WTC11 (cell line): ENCODE results near the gene LRATD1. TPM values are rescaled to one million over a fixed set of nuclear protein-coding genes. Genes with fewer than 3 reads are reported as not detected.

ENCODE experiments used
- ATAC-seq: fragments of 200-7000 bp; cut with Tn5 transposase; 2 replicates; pipeline ENCODE4 v1.10.0; 2021; ENCODE audit warnings: mild to moderate bottlenecking, moderate library complexity
- CTCF ChIA-PET: fragments of 300-600 bp; sonication (Branson Sonifier 250); formaldehyde crosslinking; loops from one replicate; lab custom pipeline; 2021; ENCODE audit warnings: antibody characterized with exemption; lab: Charles Lee
- POLR2A ChIA-PET: fragments of 350-600 bp; sonication (Branson Sonifier 250); formaldehyde crosslinking; loops from one replicate; lab custom pipeline; 2021; ENCODE audit warnings: antibody characterized with exemption; lab: Charles Lee
- DNase-seq: peaks from one replicate; pipeline ENCODE4 v3.0.0; 2021; ENCODE audit warnings: low spot score
- H3K27ac Mint-ChIP-seq: 2 replicates; pipeline ENCODE4 v1.8.0; 2021; ENCODE audit warnings: mixed read lengths
- H3K27me3 Mint-ChIP-seq: 2 replicates; pipeline ENCODE4 v1.8.0; 2021; ENCODE audit warnings: low read depth, mild to moderate bottlenecking, moderate library complexity, mixed read lengths
- H3K36me3 Mint-ChIP-seq: 2 replicates; pipeline ENCODE4 v1.8.0; 2021; ENCODE audit warnings: mixed read lengths
- H3K4me1 Mint-ChIP-seq: 2 replicates; pipeline ENCODE4 v1.8.0; 2022; ENCODE audit warnings: mixed read lengths
- H3K4me3 Mint-ChIP-seq: 2 replicates; pipeline ENCODE4 v1.8.0; 2021; ENCODE audit warnings: mild to moderate bottlenecking, moderate library complexity, mixed read lengths
- H3K9me3 Mint-ChIP-seq: 2 replicates; pipeline ENCODE4 v1.8.0; 2021; ENCODE audit warnings: mixed read lengths
- AFF4 ChIP-seq: sonication (generic); formaldehyde crosslinking; IDR thresholded peaks from 2 replicates; pipeline ENCODE4 v1.8.1; 2023; ENCODE audit warnings: mild to moderate bottlenecking, missing genetic modification reagents, borderline replicate concordance
- AR ChIP-seq: fragments of 250-450 bp; sonication (Bioruptor Pico); IDR thresholded peaks from 2 replicates; pipeline ENCODE4 v1.9.0; 2021; ENCODE audit warnings: mild to moderate bottlenecking
- ELF4 ChIP-seq: sonication (generic); formaldehyde crosslinking; IDR thresholded peaks from 2 replicates; pipeline ENCODE4 v1.8.1; 2022; ENCODE audit warnings: low read depth, mild to moderate bottlenecking, moderate library complexity, missing genetic modification reagents
- GTF2I ChIP-seq: fragments of 250-450 bp; sonication (Bioruptor Pico); conservative IDR thresholded peaks from 2 replicates; pipeline ENCODE4 v1.4.0; 2021; ENCODE audit warnings: mild to moderate bottlenecking
- KAT7 ChIP-seq: sonication (generic); formaldehyde crosslinking; IDR thresholded peaks from 2 replicates; pipeline ENCODE4 v1.8.1; 2023; ENCODE audit warnings: missing genetic modification reagents, mild to moderate bottlenecking, borderline replicate concordance
- MAX ChIP-seq: sonication (generic); formaldehyde crosslinking; IDR thresholded peaks from 2 replicates; pipeline ENCODE4 v1.8.0; 2022; ENCODE audit warnings: mild to moderate bottlenecking, missing genetic modification reagents
- MLX ChIP-seq: sonication (generic); formaldehyde crosslinking; IDR thresholded peaks from 2 replicates; pipeline ENCODE4 v1.8.1; 2023; ENCODE audit warnings: mild to moderate bottlenecking, missing genetic modification reagents, moderate library complexity
- MYBL2 ChIP-seq: sonication (generic); formaldehyde crosslinking; IDR thresholded peaks from 2 replicates; pipeline ENCODE4 v1.8.1; 2023; ENCODE audit warnings: mild to moderate bottlenecking, moderate library complexity, missing genetic modification reagents
- NFE2L1 ChIP-seq: sonication (generic); formaldehyde crosslinking; IDR thresholded peaks from 2 replicates; pipeline ENCODE4 v1.8.1; 2023; ENCODE audit warnings: missing genetic modification reagents
- NR1H2 ChIP-seq: sonication (generic); formaldehyde crosslinking; IDR thresholded peaks from 2 replicates; pipeline ENCODE4 v1.9.0; 2021; ENCODE audit warnings: mild to moderate bottlenecking, moderate library complexity, missing genetic modification reagents
- PRDM15 ChIP-seq: sonication (generic); formaldehyde crosslinking; IDR thresholded peaks from 2 replicates; pipeline ENCODE4 v1.8.0; 2022; ENCODE audit warnings: missing genetic modification reagents
- SMAD4 ChIP-seq: sonication (generic); formaldehyde crosslinking; IDR thresholded peaks from 2 replicates; pipeline ENCODE4 v1.8.0; 2022; ENCODE audit warnings: mild to moderate bottlenecking, missing genetic modification reagents
- ZNF219 ChIP-seq: sonication (generic); formaldehyde crosslinking; IDR thresholded peaks from 2 replicates; pipeline ENCODE4 v1.8.0; 2023; ENCODE audit warnings: missing genetic modification reagents, mild to moderate bottlenecking, borderline replicate concordance
- ZNF425 ChIP-seq: fragments of 250-450 bp; sonication (Bioruptor Pico); conservative IDR thresholded peaks from 2 replicates; pipeline ENCODE4 v1.9.0; 2021; ENCODE audit warnings: mild to moderate bottlenecking
- total RNA-seq: library from RNA; stranded (reverse); gene quantifications from 3 replicates; pipeline ENCODE4 v1.2.3, GENCODE V29; 2021

Gene LRATD1
- total RNA-seq, 1 experiment from 2014 or later = 2.3 TPM

- no peak for TF ChIP-seq AFF4 (CRISPR knock-in tag)
- TF ChIP-seq PRDM15 (CRISPR knock-in tag) = no peak
- TF ChIP-seq MAX (CRISPR knock-in tag) = no peak
- no peak for TF ChIP-seq ZNF219 (CRISPR knock-in tag)
- TF ChIP-seq MLX (CRISPR knock-in tag) = no peak
These were observed 45.4 kb upstream of the LRATD1 start (continued) for GRCh38 chr2:14587119-14587518.

GRCh38 chr2:14601156-14601770, 31.3 kb upstream of the LRATD1 start:
- no peak overlapping the region; the same call in 1 of the 2 replicates for H3K27ac Mint-ChIP-seq
- no peak overlapping the region for H3K4me3 Mint-ChIP-seq
- CTCF ChIA-PET = interaction anchor here (1.3 kb wide), 1 partner anchor 33 kb away, joined by 3 read pairs; no protein-coding TSS in a partner anchor
- H3K36me3 Mint-ChIP-seq = no peaks in the 10 kb centered on the region
- POLR2A ChIA-PET = no interaction called here
- H3K27me3 Mint-ChIP-seq = no peaks in the 10 kb centered on the region
- ATAC-seq = no peak
- peaks cover 5% of the 10 kb centered on the region; the same call in 1 of the 2 replicates for H3K9me3 Mint-ChIP-seq
- peaks cover 12% of the 10 kb centered on the region; the same call in 1 of the 2 replicates for H3K4me1 Mint-ChIP-seq
- no peak for TF ChIP-seq NR1H2 (CRISPR knock-in tag)
- no peak for TF ChIP-seq KAT7 (CRISPR knock-in tag)
- no peak for TF ChIP-seq NFE2L1 (CRISPR knock-in tag)
- TF ChIP-seq MYBL2 (CRISPR knock-in tag) = no peak
- no peak for TF ChIP-seq ELF4
- no peak for TF ChIP-seq SMAD4 (CRISPR knock-in tag)
- TF ChIP-seq ZNF425 = no peak
- TF ChIP-seq AR (CRISPR knock-in tag) = no peak
- TF ChIP-seq MLX (CRISPR knock-in tag) = no peak
- no peak for TF ChIP-seq GTF2I (CRISPR knock-in tag)
- no peak for DNase-seq
